HG03432 (cell line): ENCODE measurements around the gene FOXJ3.

Experiments used
- ATAC-seq: cut with Tn5 transposase; IDR thresholded peaks from one replicate; pipeline ENCODE4 v1.9.1; 2021; ENCODE audit warnings: mild to moderate bottlenecking, moderate library complexity; ENCODE audit not compliant: unreplicated experiment

The FOXJ3 gene

DNA sequence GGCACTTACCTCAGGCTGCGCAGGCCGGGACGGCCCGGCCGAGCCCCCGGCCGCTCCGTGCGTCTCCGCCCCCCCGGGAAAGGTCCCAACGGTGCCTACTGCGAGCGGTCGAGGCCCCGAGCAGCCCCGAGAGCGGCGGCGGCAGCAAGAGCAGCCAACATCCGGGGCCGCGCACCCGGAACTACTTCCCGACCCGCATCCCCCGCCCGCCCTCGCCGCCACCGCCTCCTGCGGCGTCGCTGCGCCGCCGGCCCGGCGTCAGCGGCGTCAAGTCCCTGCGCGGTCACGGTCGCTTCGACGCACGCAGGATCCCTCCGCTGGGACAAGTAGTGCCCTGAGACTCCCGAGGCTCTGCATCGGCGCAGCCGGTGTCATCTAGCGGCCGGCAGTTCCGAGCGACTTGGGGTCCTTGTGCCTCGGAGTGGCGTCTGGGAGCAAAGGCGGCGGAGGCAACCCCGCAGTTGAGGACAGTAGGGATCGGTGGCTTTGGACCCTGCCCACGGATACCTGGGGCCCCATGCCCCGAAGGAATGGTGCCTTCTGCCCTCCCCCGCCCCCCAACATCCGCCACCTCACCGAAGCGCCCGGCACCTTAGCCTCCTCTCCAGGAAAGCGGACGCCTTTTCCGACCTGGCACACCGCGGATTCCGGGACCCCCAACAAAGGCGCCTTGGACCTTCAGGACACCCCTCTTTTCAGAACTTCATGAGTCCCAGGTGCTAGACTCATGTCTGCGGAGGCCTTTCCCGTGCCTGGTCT is at the start of gene FOXJ3:
TSS of gene FOXJ3 (minus strand) at position 186 of the 759 bp plus-strand sequence. CDS start 24,142 bp downstream, outside the sequence.
- ATAC-seq = peak; percentile 80

DNA sequence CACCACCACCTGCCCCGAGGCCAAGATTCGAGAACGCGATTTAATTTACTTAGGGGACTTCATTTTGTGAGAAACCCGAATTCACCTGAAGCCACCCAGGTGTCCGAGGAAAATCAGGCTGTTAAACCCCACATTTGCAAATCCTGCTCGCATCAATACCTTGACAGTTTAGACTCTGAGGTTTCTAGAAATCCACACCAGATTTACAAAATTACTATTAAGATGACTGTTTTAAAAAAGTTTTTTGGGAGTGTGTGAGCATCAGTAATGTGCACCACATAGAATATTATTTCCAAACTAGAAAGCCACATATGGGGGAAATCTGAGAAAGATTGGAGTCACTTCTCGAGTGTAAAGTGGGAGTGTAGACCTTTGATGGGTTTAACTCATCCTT is 46.2 kb upstream of the FOXJ3 start:
- no peak for ATAC-seq

DNA sequence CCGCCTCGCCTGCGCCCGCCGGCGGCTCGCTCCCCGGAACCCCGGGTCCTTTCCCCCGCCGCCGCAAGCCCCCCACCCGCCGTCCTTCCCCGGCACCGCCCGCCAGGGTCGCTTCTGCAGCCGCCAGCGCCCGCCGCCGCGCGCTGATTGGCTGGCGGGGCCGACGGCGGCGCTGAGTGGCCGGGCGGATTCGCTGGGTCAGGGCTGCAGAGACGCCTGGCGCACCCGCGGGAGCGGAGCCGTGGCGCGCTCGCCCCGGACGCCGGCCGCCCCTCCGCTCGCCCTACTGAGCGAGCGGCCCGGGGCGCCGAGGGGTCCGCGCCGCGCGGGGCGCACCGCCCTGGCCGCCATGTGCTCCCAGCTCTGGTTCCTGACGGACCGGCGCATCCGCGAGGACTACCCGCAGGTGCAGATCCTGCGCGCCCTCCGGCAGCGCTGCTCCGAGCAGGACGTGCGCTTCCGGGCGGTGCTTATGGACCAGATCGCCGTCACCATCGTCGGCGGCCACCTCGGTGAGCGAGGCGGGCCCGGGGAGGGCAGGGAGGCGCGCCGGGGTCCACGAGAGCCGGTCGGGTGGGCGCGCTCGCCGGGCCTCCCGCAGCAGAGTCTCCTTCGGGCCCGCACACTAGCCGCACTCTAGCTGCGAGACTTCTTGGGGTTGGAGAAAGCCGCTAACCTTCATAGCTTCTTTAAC is 45.7 kb upstream of the FOXJ3 start, which contains the start of gene RIMKLA:
TSS of gene RIMKLA (plus strand) at position 207 of the 694 bp plus-strand sequence. CDS start at position 350, 143 bp downstream.
- peak; percentile 93 for ATAC-seq

DNA sequence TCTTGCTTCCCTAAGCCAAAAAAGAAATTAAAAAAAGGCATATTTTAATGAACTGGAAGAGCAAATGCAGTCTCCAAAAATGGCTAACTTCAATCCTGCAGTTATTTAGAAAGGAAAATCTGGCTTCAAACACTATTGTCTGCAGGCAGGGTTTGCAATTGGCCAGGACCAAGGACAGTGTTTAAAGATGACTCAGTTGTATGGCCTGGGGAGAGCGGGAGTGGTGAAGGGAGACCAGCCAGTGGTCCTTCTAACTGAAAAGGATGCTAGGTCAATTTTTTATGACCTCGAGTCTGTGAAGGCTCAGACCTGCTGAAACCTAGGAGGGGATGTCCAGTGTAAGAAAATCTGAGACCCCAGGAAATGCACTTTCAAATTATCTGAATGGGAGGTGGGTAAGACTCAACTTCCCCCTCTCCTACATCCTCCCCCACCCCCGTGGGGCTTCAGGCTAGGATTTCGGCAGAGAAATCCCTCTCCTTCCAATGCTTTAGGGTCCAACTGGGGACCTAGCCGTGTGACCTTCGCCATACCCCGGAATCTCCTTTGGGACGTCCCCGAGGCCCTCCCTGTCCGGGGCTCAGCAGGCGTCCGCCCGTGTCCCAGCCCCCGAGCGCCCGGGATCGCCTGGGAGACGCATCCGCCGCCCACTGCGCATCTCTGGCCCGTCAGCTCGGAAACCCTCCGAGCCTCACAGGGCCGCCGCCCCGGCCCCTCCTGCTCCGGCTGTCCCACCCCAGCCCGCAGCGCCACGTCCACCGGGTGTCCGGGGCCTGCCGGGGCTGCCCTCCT is 45.0 kb upstream of the FOXJ3 start:
- peak; percentile 62 for ATAC-seq

DNA sequence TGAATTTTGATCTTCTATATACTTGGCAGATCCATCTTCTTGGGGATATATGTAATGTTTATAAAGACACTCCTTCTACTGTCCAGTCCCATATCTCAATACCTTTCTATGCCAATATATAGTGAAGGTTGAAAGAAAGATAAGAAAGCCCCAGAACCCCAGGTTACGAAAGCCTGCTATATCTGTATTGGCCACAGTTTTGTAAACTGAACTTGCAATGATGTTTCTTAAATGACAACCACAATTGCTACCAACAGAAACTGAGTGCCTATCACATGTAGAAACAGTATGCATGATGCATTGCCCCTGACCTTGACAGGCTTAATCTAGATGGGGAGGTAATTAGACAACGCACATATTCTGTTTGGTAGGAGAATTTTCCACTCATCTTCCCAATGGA is 37.8 kb upstream of the FOXJ3 start:
- ATAC-seq = no peak

DNA sequence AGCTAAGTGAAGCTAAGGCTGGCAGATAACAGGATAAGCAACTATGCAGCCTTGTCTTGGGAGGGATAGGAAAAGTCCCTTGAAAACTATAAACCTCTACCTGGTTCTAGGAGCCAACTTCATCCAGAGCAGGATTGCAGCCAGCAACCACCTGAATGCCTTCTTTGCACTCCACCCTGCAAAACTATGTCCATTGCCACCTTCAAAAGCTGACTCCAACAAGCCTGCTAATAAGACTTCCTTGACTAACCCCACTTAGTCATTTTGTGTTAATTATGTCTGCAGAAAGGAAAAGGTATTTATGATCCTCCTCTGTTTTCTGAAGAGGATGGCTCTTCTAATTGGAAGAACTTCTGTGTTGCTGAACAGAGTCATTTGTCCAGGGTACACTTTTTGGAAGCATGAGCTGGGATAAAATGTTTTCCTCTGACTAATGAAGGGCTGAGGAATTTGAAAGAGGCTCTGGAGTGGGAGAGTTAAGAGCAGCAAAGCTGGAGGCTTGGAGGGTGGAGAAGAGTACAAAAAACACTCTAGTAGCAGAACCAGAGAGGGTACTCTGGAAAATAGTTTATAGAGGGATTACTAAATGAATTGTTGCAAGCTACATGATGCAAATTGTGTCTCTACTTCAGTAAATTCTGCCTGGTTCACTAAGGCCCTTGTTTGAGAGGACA is 36.0 kb upstream of the FOXJ3 start:
- ATAC-seq = no peak

DNA sequence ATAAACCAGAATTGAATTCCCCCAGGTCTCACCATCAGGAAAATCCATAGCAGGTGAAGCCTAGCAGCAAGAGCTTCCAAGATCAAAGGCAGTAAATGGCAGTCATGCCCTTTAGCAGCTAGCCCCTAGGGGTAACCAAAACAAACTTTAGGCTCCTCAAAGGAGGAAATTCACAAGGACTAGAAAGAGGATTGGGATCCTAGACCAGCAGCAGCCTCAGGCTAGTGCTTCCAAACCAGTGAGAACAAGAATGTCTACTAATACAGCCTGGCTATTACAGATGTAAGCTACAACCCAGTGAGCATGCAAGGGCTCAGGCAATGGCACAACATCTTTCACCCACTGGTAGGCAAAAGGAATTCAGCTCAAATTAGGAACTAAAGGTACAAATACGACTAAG is 34.4 kb upstream of the FOXJ3 start:
- no peak for ATAC-seq

DNA sequence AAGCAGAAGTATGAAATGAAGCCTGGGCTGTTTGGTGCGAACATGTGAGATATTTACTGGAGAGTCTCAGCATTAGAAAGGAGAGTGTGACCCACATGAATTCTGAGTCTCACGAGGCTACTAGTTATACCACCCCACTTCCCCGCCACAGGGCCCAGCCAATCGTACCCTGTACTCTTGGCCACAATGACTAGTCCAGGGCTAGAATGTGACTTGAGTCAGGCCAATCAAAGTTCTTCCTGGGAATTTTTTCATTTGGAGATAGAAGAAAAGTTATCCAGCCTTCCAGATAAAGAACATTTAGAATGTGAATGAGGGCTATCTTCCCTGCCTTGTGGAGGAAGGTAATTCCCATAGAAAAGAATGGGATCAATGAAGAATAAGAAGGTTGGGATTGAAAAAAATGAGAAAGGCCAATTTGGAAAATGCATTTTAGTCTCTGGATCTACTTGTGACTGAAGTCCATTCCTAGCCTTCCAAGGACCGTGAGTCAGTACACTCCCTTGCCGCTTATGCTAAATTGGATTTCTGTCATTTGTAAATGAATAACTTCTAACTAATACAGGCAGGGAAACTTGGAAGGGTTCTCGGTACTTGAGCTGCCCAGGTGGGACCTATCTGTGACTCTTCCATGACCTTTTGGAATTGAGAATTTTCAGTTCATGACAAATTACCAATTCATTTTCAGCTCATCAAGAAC is 33.2 kb upstream of the FOXJ3 start:
- ATAC-seq = no peak

DNA sequence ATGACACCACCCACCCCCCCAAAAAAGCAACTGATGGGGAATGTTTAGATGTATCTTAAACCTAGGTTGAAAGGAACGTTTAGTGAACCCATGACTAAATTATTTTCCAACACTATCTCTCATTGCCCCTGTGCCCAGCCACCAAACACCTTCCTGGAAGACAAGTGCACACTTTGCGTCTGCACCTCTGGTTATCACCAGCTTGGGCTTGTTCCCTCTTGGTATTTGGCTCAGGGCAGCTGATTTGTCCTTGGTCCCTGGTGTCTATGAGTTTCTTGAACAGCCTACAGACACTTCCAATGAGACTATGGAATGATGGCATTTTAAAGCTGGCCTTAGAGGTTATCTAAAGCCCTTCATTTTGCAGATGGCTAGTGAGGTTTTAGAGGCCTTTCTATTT is 30.1 kb upstream of the FOXJ3 start:
- no peak for ATAC-seq

DNA sequence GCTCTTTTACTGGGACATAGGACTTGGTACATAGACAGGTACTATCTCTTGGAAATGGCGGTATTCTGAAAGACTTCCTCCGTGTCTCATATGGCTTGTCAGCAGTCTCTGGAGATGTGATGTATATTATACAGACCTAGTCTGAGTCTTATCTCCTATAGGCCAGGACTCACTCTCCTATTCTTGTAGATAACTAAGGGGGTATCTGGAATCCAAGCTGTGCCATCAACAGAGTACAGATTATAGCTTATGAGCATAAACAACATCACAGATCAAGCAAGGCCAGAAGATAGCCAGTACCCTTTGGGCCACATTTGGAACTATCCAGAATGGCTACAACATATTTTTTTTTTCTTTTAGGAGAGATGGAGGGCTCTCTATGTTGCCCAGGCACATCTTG is 29.5 kb upstream of the FOXJ3 start:
- no peak for ATAC-seq

DNA sequence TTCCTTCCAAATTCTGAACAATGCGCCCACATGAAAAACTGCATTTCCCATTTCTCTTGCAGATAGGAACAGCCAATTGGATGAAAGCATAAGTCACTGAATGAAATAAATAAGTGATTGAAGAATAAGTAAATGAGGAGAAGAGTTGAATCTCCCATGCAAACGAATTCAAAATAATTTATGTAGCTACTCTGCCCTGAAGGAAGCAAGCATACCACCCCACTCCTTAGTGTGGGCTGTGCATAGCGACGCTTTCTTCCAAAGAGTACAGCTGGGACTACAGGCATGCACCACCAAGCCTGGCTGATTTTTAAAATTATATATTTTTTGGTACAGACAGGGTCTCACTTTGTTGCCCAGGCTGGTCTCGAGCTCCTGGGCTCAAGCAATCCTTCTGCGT is 29.1 kb upstream of the FOXJ3 start:
- no peak for ATAC-seq

DNA sequence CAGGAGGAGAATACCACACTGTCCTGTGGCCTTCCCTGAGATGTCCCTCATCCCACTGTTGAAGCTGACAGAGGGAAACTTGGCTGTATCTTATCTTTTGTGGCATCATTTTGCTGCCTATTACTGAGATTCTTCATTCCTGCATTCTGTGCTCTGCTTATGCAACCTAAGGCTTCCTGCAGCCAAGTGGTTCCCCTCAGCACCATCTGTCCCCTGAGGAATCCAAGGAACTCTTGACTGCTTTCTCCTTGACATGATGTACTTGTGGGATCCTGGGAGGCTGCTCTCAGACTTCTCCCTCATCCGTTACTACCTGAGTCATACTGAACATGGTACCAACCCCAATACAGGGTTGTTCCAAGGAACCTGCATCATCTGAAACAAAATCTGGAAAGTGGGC is 24.4 kb upstream of the FOXJ3 start:
- ATAC-seq = no peak

DNA sequence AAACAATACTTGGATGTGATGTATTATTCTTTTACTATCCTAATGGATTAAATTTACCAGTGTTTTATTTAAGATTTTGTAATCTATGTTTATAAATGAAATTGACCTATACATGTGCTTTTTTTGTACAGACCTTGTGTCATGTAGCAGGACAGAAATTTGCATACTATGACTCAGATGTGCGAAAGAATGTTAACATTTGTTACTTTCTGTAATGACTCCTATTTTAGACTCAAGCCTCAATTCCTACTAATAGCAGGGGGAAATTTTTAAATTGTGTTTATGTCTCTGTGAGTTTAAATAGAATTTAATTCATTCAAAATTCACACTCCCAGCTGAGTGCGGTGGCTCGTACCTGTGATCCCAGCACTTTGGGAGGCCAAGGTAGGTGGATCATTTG is 23.8 kb upstream of the FOXJ3 start:
- ATAC-seq = peak; percentile 68

DNA sequence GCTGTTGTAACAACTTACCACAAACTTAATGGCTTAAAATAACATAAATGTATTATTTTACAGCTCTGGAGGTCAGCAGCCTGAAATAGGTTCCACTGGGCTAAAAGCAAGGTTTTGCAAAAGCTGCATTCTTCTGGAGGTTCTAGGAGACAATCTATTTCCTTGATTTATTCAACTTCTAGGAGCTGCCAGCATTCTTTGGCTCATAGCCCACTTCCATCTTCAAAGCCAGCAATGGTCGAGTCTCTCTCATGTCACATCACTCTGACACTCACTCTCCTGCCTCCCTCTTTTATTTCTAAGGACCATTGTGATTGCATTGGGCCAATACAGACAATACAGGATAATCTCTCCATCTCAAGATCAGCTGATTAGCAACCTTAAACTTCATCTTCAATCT is 15.1 kb upstream of the FOXJ3 start:
- no peak for ATAC-seq

DNA sequence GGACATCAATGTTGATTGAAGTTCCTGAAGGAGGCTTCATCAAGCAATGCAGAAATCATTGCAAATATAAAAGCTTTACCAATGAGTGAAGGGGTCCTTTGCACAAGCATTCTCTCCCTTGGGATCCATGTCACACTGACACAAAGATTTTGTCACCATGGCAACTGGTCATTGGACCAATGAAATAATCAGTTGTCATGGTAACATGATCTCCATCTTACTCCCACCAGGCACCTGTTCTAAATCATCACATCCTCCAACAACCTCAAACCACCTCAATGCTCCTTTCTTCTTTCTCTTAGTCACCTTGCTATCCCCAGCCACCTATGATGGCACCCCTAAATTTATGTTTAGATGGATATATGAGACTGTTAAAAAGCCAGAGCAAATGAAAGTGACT is 13.5 kb upstream of the FOXJ3 start:
- ATAC-seq = no peak

DNA sequence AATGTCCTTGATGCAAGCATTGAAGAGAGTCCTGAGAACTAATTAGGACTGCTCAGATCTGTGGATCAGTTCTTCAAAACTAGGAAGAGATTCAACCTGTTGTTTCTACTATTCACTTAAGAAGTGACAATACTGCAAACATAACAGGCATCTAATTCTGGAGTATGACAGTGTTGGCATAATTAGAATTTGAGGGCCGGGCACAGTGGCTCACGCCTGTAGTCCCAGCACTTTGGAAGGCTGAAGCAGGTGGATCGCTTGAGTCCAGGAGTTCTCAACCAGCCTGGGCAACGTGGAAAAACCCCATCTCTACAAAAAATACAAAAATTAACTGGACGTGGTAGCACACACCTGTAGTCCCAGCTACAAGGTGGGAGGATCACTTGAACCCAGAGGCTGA is 8.0 kb upstream of the FOXJ3 start:
- no peak for ATAC-seq

DNA sequence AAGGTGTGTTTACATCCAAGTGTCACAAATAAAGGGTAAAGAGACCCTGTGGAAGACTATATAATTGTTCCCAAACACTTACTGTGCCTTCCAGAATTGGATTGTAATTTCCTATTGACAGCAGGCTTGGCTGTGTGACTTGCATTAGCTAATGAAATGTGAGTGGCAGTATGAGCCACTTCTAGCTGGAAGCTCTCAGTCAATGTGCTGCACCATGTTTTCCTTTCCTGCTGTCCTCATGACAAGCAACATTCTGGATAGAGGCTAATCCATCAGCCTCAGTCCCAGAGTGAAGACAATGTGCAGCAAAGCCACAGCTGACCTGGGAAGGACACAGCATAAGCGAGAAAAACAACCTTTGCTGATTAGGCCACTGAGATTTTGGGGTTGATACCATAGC is 5.9 kb upstream of the FOXJ3 start:
- ATAC-seq = no peak

DNA sequence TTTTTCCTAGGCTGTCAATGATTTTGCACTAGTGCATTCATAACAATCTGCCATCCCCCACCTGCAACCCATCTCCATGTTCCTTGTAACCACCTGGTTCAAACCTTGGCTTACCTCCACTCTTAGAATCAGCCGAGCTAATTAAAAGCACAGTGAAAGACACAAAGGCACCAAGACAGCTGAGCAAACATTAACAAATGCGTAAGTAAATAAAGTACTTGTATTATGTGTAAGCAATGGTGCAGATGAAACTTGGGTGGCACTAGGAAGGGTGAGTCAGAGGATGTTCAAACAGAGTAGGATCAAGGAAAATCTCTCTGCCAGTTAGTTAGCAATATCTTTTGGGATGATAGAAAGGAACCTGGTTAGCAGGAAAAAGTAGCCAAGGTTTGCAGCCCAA is 5.1 kb upstream of the FOXJ3 start:
- ATAC-seq = no peak

DNA sequence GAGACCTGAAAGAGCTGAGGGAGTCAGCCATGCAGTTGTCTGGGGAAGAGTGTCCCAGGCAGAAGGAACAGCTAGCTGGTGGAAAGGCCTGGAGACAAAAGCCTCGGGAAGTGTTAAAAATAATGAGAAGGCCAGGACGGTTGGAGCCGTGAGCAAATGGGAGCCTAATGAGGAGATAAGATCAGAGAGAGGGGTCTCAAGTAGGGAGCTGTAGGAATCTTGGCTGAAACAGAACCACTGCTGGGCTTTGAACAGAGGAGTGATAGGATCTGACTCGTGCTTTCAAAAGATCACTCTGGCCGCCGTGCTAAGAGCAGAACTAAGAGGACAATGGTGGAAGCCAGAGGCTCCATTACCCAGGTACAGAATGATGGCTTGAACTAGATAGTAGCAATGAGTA is 1.9 kb upstream of the FOXJ3 start:
- no peak for ATAC-seq

DNA sequence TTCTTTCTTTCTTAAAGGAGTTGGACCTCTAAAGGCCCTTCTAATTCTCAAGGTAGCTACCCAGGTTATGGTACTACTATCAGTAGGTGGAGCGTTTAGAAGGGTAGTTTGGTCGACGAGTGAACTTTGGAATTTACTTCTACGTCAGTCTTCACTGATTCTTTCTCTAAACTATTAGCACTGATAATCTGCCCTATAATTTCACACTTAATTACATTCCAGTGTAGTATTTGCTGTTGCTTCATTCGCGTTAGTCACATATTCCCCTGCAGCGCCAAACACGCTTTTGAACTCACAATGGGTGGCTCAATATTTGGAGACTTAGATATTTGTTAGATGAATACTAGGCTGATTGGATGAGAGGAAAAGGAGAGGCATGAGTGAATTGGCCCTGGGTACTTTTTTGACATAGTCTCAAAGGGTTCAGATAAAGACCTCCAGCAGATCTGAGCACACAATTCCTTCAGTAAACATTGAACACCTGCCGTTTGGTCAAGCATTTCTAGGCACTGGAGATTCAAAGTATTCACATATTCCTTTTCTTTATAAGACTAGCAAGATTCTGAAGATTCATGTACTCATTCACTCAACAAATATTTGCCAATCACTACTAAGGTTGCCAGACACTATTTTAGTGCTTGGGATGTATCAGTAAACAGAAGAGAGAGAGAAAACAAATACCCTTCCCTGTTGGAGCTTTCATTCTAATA is 929 bp upstream of the FOXJ3 start:
- no peak for ATAC-seq
